ENCODE results near the gene C18orf54. TPM values are rescaled to one million over a fixed set of nuclear protein-coding genes. Genes with fewer than 3 reads are reported as not detected.

The C18orf54 gene
- total and polyA plus RNA-seq, 7 donors = 0.60 to 4.1 (median 1.7) TPM

GRCh38 chr18:54327818-54328217, 29.9 kb upstream of the C18orf54 start:
- no peaks in the 10 kb centered on the region for H3K4me1 ChIP-seq
- WGBS, 2 donors = 80 to 82% methylated on average over 4 of the region's 4 CpGs
- H3K9me3 ChIP-seq = no peaks in the 10 kb centered on the region
- H3K27me3 ChIP-seq = no peaks in the 10 kb centered on the region
- no peak overlapping the region for H3K4me3 ChIP-seq
- H3K27ac ChIP-seq = no peak overlapping the region
- no peaks in the 10 kb centered on the region for H3K36me3 ChIP-seq
- DNase-seq = no peak
- TF ChIP-seq POLR2A (IDR thresholded peaks at IDR 0.05) = no peak
- TF ChIP-seq POLR2AphosphoS5 (IDR thresholded peaks at IDR 0.05) = no peak
- TF ChIP-seq EP300 (IDR thresholded peaks at IDR 0.05) = no peak
- no peak for TF ChIP-seq CTCF (IDR thresholded peaks at IDR 0.05)
- intact Hi-C loops (cut with DNase I) = no loop called here

GRCh38 chr18:54329787-54330186, 27.9 kb upstream of the C18orf54 start:
- DNase-seq = no peak
- Histone ChIP-seq H3K27ac (no peak overlapping the region), H3K27me3 (no peaks in the 10 kb centered on the region), H3K4me1 (no peaks in the 10 kb centered on the region), H3K9me3 (no peaks in the 10 kb centered on the region), H3K36me3 (no peaks in the 10 kb centered on the region), H3K4me3 (no peak overlapping the region)
- no peak for TF ChIP-seq POLR2A (IDR thresholded peaks at IDR 0.05)
- no peak for TF ChIP-seq CTCF (IDR thresholded peaks at IDR 0.05)
- TF ChIP-seq POLR2AphosphoS5 (IDR thresholded peaks at IDR 0.05) = no peak
- TF ChIP-seq EP300 (IDR thresholded peaks at IDR 0.05) = no peak
- intact Hi-C loops (cut with DNase I) = no loop called here

GRCh38 chr18:54330768-54331548, 26.7 kb upstream of the C18orf54 start:
- no peak overlapping the region for H3K4me3 ChIP-seq
- intact Hi-C loops (cut with DNase I) = no loop called here
- DNase-seq = no peak

GRCh38 chr18:54335638-54336173, 22.0 kb upstream of the C18orf54 start:
- DNase-seq = no peak
- no peak for TF ChIP-seq POLR2AphosphoS5 (IDR thresholded peaks at IDR 0.05)
- TF ChIP-seq EP300 (IDR thresholded peaks at IDR 0.05) = no peak
- TF ChIP-seq POLR2A (IDR thresholded peaks at IDR 0.05) = no peak
- TF ChIP-seq CTCF (IDR thresholded peaks at IDR 0.05) = no peak
- Histone ChIP-seq H3K4me1 (no peaks in the 10 kb centered on the region), H3K4me3 (no peak overlapping the region), H3K27ac (no peak overlapping the region), H3K27me3 (no peaks in the 10 kb centered on the region), H3K9me3 (no peaks in the 10 kb centered on the region), H3K36me3 (no peaks in the 10 kb centered on the region)
- intact Hi-C loops (cut with DNase I) = no loop called here
- WGBS, 2 donors = 86 to 93% methylated on average over 2 of the region's 2 CpGs

More at GRCh38 chr18:54330768-54331548, 26.7 kb upstream of the C18orf54 start:
- Histone ChIP-seq H3K27me3 (no peaks in the 10 kb centered on the region), H3K4me1 (no peaks in the 10 kb centered on the region), H3K27ac (no peak overlapping the region), H3K36me3 (no peaks in the 10 kb centered on the region), H3K9me3 (no peaks in the 10 kb centered on the region)
- TF ChIP-seq EP300 (IDR thresholded peaks at IDR 0.05) = no peak
- TF ChIP-seq POLR2AphosphoS5 (IDR thresholded peaks at IDR 0.05) = no peak
- no peak for TF ChIP-seq POLR2A (IDR thresholded peaks at IDR 0.05)
- no peak for TF ChIP-seq CTCF (IDR thresholded peaks at IDR 0.05)
- WGBS, 2 donors = 68 to 73% methylated on average over 6 of the region's 6 CpGs
